PFSK-1 (cell line): ENCODE measurements around the gene CELSR1.

Experiments used
- FOXP2 ChIP-seq: optimal IDR thresholded peaks from 2 replicates; pipeline ENCODE3; 2011; ENCODE audit warnings: borderline replicate concordance, control low read depth, inconsistent platforms; ENCODE audit not compliant: insufficient read depth; ENCODE audit errors: extremely low read length, extremely low read depth
- POLR2AphosphoS5 ChIP-seq: IDR thresholded peaks from 2 replicates; pipeline ENCODE4 v1.6.1; 2012; ENCODE audit warnings: low read depth, mild to moderate bottlenecking, control low read depth, low read length, moderate library complexity
- REST ChIP-seq, 2 experiments: IDR thresholded peaks; 2 replicates each; pipeline versions ENCODE4 v1.6.1 to v1.8.0; 2011 to 2012; ENCODE audit warnings: low read depth in 2 of 2, low read length in 2 of 2, control low read depth in 1 of 2, inconsistent platforms in 1 of 2, mild to moderate bottlenecking in 1 of 2, moderate library complexity in 1 of 2; ENCODE audit not compliant: insufficient read depth in 1 of 2
- SIN3A ChIP-seq: IDR thresholded peaks from 2 replicates; pipeline ENCODE4 v1.6.1; 2012; ENCODE audit warnings: mild to moderate bottlenecking, low read length, moderate library complexity, borderline replicate concordance; ENCODE audit not compliant: insufficient read depth
- TAF1 ChIP-seq: IDR thresholded peaks from 2 replicates; pipeline ENCODE4 v1.6.1; 2012; ENCODE audit warnings: low read length, control low read depth, borderline replicate concordance; ENCODE audit not compliant: insufficient read depth

CELSR1 gene

GRCh38 chr22:46443850-46444389 lies 93.5 kb downstream of the CELSR1 start:
- TF ChIP-seq FOXP2 = no peak
- no peak for TF ChIP-seq POLR2AphosphoS5
- no peak for TF ChIP-seq TAF1
- TF ChIP-seq REST (IDR thresholded peaks at IDR 0.05; ENCODE audit: insufficient read depth in 1 of 2, low read depth in 2 of 2, low read length in 2 of 2) = no peak
- TF ChIP-seq SIN3A = no peak

DNA sequence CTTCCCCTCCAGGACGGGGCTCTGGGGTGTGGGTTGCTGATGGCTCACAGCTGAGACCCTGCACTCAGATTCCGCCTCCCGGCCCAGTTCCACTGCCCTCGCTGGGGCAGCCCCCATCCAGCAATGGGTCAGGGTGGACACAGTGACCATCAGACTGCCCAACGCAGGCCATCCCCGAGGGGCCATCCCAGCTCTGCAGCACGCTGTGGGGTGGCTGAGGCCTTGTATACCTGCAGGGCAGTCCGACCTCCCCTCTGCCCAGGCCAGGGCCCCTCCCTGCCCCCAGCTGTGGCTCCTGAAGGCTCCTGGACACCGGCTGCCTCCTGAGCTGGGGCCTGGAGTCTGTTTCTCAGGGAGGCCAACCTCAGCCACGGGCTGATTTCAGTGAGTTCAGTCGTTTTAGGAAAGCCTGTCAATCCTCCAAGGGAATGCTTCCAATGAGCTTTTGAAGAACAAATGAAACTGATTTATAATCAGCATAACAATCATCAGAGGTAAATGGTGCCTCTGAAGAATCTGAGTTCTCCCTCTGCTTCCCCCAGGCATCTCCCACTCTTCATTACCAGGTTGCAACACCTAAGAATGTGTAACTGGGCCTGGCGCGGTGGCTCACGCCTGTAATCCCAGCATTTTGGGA lies 95.1 kb downstream of the CELSR1 start:
- TF ChIP-seq POLR2AphosphoS5 = no peak
- TF ChIP-seq TAF1 = no peak
- no peak for TF ChIP-seq REST (IDR thresholded peaks at IDR 0.05; ENCODE audit: insufficient read depth in 1 of 2, low read depth in 2 of 2, low read length in 2 of 2)
- no peak for TF ChIP-seq SIN3A
- no peak for TF ChIP-seq FOXP2

DNA sequence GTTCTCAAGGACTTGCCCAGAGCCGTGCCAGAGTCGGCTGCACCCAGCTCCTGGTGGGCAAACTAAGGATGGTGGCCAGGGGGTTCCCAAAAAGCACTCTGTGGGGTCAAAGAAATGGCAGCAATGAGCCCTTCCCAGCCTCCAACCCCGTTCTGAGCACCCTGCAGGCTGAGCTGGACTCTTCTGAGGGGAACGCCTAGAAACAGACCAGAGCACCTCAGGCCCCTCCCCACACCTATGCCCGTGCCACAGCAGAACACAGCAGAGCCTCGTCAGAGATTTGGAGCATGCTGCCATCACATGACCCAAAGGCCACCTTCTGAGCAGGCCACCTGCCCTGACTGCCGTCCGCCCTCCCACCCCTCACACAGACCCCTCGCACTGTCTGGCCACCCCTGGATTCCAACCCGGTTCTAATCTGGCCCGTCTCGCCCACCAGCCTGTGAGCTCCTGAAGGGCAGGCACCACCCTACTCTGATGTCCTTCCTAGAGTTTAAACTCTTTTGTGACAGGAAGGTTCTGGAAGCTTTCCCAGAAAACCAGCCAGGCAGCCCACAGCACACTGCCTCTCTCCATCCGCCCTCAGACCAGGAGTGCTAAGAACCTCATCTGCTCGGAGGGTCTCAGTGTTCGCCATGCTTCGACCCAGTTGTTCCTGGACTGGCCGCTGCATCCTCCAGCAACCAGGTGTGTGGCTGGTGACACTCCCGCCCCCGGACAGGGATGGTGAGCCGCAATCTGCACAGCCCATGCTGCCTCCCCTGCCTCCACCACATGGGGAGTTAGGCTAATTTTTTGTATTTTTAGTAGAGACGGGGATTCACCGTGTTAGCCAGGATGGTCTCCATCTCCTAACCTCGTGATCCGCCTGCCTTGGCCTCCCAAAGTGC lies 97.6 kb downstream of the CELSR1 start:
- TF ChIP-seq TAF1 (no peak), REST (IDR thresholded peaks at IDR 0.05; ENCODE audit: insufficient read depth in 1 of 2, low read depth in 2 of 2, low read length in 2 of 2) (no peak), FOXP2 (no peak), POLR2AphosphoS5 (no peak), SIN3A (no peak)

DNA sequence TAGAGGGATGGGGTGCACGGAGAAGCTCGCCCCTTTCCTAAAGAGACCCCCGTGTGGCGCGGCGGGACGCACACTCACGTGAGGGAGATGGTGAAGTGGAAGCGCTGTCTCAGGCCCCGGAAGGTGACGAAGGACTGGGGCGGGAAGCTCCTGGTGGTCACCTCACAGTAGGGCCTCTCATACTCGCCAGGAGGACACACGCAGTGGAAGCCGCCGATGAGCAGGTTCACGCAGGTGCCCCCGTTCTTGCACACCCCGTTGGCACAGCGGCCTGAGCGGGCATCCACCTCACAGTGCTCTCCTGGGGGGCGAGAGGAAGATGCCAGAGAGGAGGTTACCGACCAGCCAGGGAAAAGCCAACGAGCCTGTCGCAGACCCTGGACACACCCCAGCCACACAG lies 98.3 kb downstream of the CELSR1 start:
- TF ChIP-seq TAF1 = no peak
- no peak for TF ChIP-seq REST (IDR thresholded peaks at IDR 0.05; ENCODE audit: insufficient read depth in 1 of 2, low read depth in 2 of 2, low read length in 2 of 2)
- TF ChIP-seq SIN3A = no peak
- no peak for TF ChIP-seq FOXP2
- no peak for TF ChIP-seq POLR2AphosphoS5
